Right lobe of liver (tissue), 4 donors: ENCODE results near the gene SLC6A3.

Experiments used
- CTCF ChIP-seq, 4 donors: fragments of 200-600 bp in 3 of 4; fragments of 450-650 bp in 1 of 4; IDR thresholded peaks; one replicate each; pipeline versions ENCODE4 v1.5.1 to v1.8.0; 2016 to 2022; ENCODE audit warnings: antibody characterized with exemption in 4 of 4, mild to moderate bottlenecking in 2 of 4
- POLR2A ChIP-seq: fragments of 450-650 bp; IDR thresholded peaks from one replicate; pipeline ENCODE4 v1.6.1; 2017; ENCODE audit warnings: antibody characterized with exemption, mild to moderate bottlenecking
- donor health status: DM: no; HTN: no; CAD: no.
- donor health status: DM: no; HTN: no; CAD: no.
- donor health status: DM: no; HTN: yes; CAD: no.

- TF ChIP-seq CTCF (IDR thresholded peaks at IDR 0.05), result no peak
- TF ChIP-seq POLR2A, result no peak
These were observed 16.2 kb downstream of the SLC6A3 start for GRCh38 chr5:1429066-1429465.
